Neural cell (in vitro differentiated cells): ENCODE results near the gene IGFL4. TPM values are rescaled to one million over a fixed set of nuclear protein-coding genes. Genes with fewer than 3 reads are reported as not detected.

Experiments
- H2AFZ ChIP-seq: fragments of 200-600, 300-800 bp; sonication (generic), shearing (Covaris generic); 2 replicates; pipeline ENCODE4 v1.6.0; 2014; ENCODE audit warnings: low read depth, mild to moderate bottlenecking, antibody characterized with exemption, low read length, moderate library complexity
- H3F3A ChIP-seq: fragments of 200-600 bp; shearing (Covaris generic); 2 replicates; pipeline ENCODE4 v1.6.1; 2016; ENCODE audit warnings: mild to moderate bottlenecking, moderate library complexity, mixed read lengths, antibody characterized with exemption, low read length; ENCODE audit not compliant: insufficient read depth, poor library complexity, severe bottlenecking
- H3K27ac ChIP-seq: fragments of 200-600, 300-800 bp; sonication (generic), shearing (Covaris generic); 2 replicates; pipeline ENCODE4 v1.5.1; 2014; ENCODE audit warnings: mild to moderate bottlenecking, low read length, moderate library complexity
- H3K27me3 ChIP-seq: fragments of 300-800, 200-600 bp; sonication (generic), shearing (Covaris generic); 2 replicates; pipeline ENCODE4 v1.6.0; 2014; ENCODE audit warnings: mild to moderate bottlenecking, low read depth, low read length, moderate library complexity; ENCODE audit not compliant: insufficient read depth
- H3K36me3 ChIP-seq: fragments of 300-800, 200-600 bp; sonication (generic), shearing (Covaris generic); 2 replicates; pipeline ENCODE4 v1.5.1; 2014; ENCODE audit warnings: mild to moderate bottlenecking, antibody characterized with exemption, low read length, moderate library complexity; ENCODE audit not compliant: insufficient read depth
- H3K4me2 ChIP-seq: fragments of 300-800, 200-600 bp; sonication (generic), shearing (Covaris generic); 2 replicates; pipeline ENCODE4 v1.6.0; 2014; ENCODE audit warnings: mild to moderate bottlenecking, low read length
- H3K4me3 ChIP-seq: fragments of 300-800, 200-600 bp; sonication (generic), shearing (Covaris generic); 2 replicates; pipeline ENCODE4 v1.5.1; 2014; ENCODE audit warnings: mild to moderate bottlenecking, low read length, moderate library complexity
- H3K79me2 ChIP-seq: fragments of 200-600 bp; shearing (Covaris generic); replicated peaks from 2 replicates; pipeline ENCODE4 v1.6.0; 2014; ENCODE audit warnings: mild to moderate bottlenecking, low read length, moderate library complexity; ENCODE audit not compliant: insufficient read depth
- H3K9ac ChIP-seq: fragments of 300-800, 200-600 bp; sonication (generic), shearing (Covaris generic); 2 replicates; pipeline ENCODE4 v1.6.1; 2016; ENCODE audit warnings: mild to moderate bottlenecking, low read length, mixed read lengths
- H3K9me2 ChIP-seq: fragments of 200-600 bp; shearing (Covaris generic); 2 replicates; pipeline ENCODE4 v1.6.1; 2016; ENCODE audit warnings: mild to moderate bottlenecking, low read length, mixed read lengths; ENCODE audit not compliant: insufficient read depth
- H3K9me3 ChIP-seq: fragments of 200-600, 300-800 bp; sonication (generic), shearing (Covaris generic); 2 replicates; pipeline ENCODE4 v1.6.1; 2016; ENCODE audit warnings: mild to moderate bottlenecking, mixed run types, low read length, moderate library complexity, mixed read lengths
- H4K20me1 ChIP-seq: fragments of 200-600 bp; shearing (Covaris generic); 2 replicates; pipeline ENCODE4 v1.6.1; 2016; ENCODE audit warnings: mild to moderate bottlenecking, mixed run types; ENCODE audit not compliant: insufficient read depth
- EP300 ChIP-seq: fragments of 450-650 bp; conservative IDR thresholded peaks from 2 replicates; pipeline ENCODE4 v1.6.1; 2014; ENCODE audit warnings: antibody characterized with exemption, mild to moderate bottlenecking, moderate library complexity; ENCODE audit not compliant: poor library complexity, severe bottlenecking
- EZH2 ChIP-seq: fragments of 200-600, 300-800 bp; shearing (Covaris generic), sonication (generic); IDR thresholded peaks from 2 replicates; pipeline ENCODE4 v1.6.1; 2014; ENCODE audit warnings: antibody characterized with exemption, low read length, borderline replicate concordance, mild to moderate bottlenecking; ENCODE audit not compliant: insufficient read depth, poor library complexity, severe bottlenecking
- MXI1 ChIP-seq: fragments of 450-650 bp; conservative IDR thresholded peaks from 2 replicates; pipeline ENCODE4 v1.6.1; 2014; ENCODE audit warnings: antibody characterized with exemption, mild to moderate bottlenecking; ENCODE audit not compliant: poor library complexity, severe bottlenecking
- POLR2AphosphoS5 ChIP-seq: IDR thresholded peaks from 2 replicates; pipeline ENCODE4 v1.6.1; 2012
- RAD21 ChIP-seq: fragments of 450-650 bp; conservative IDR thresholded peaks from 2 replicates; pipeline ENCODE4 v1.6.1; 2014; ENCODE audit warnings: antibody characterized with exemption, mild to moderate bottlenecking, moderate library complexity
- SMC3 ChIP-seq: fragments of 450-650 bp; conservative IDR thresholded peaks from 2 replicates; pipeline ENCODE4 v1.6.1; 2014; ENCODE audit warnings: antibody characterized with exemption, mild to moderate bottlenecking, moderate library complexity; ENCODE audit not compliant: poor library complexity
- TAF1 ChIP-seq: IDR thresholded peaks from 2 replicates; pipeline ENCODE4 v1.6.1; 2012; ENCODE audit warnings: low read depth
- polyA plus RNA-seq: library from polyadenylated mRNA; depleted of rRNA; stranded (reverse); fragments of >200 nt; gene quantifications from 2 replicates; pipeline ENCODE4 v1.2.3, GENCODE V29; 2014
- TF ChIP-seq, protein P1 (sequence below): IDR thresholded peaks from 2 replicates; pipeline ENCODE4 v1.6.1; 2012; ENCODE audit warnings: borderline replicate concordance
- TF ChIP-seq, protein P2 (sequence below): fragments of 450-650 bp; IDR thresholded peaks from 2 replicates; pipeline ENCODE4 v1.5.1; 2014; ENCODE audit warnings: antibody characterized with exemption, mild to moderate bottlenecking, moderate library complexity; ENCODE audit not compliant: poor library complexity, severe bottlenecking

IGFL4 gene
- polyA plus RNA-seq, 1 donor from 2014 or later = 5.2 TPM

DNA sequence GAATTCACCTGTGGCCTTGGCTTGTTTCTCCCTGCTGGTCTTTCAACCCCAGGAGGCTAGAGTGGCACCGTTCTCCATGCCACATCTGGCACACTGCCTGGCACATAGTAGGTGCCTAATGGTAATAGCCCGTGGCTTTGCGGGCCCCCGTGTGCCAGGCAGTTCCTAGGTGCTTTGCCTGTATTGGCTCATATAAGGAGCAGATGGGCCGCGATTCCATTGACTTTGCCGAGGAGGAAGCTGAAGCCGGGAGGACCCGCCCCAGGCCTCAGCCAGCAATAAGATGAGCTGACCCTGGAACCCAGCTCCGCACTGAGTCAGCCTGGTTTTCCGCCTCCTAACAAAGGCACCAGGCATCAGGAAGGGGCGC is 18.8 kb downstream of the IGFL4 start:
- Histone ChIP-seq H3K4me3 (no peak overlapping the region), H3K36me3 (no peaks in the 10 kb centered on the region)

DNA sequence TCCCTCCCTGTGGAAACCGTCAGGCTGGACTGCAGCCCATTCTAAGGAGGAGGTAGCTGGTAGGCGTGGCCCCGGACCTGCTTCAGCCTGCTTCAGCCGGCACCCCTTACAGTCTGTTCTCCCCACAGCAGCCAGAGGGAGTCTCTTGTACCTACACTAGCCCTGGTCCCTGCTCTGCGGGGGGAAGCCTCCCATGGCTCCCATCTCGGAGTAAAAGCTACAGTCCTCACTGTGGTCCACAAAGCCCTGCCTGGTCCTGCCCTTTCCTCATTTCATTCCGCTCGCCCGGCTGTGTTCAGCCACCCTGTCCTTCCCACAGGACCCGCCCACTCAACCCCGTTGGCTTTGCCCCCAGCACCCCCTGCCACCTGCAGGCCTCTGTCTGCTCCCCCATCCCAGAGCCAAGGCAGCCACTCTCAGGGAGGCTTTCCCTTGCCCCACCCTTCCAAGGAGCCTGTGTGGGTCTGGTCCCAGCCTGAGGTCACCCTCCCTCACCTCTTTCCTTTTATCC is 19.2 kb downstream of the IGFL4 start:
- H3K9me3 ChIP-seq = no peaks in the 10 kb centered on the region
- no peaks in the 10 kb centered on the region for H3K9me2 ChIP-seq
- H3K9ac ChIP-seq = no peak overlapping the region
- H3K27ac ChIP-seq = no peak overlapping the region
- no peaks in the 10 kb centered on the region for H3K79me2 ChIP-seq
- TF ChIP-seq TAF1 (no peak), MXI1 (no peak), POLR2AphosphoS5 (no peak), RAD21 (no peak), EZH2 (no peak), EP300 (no peak), SMC3 (no peak)
- TF ChIP-seq, protein P1, sequence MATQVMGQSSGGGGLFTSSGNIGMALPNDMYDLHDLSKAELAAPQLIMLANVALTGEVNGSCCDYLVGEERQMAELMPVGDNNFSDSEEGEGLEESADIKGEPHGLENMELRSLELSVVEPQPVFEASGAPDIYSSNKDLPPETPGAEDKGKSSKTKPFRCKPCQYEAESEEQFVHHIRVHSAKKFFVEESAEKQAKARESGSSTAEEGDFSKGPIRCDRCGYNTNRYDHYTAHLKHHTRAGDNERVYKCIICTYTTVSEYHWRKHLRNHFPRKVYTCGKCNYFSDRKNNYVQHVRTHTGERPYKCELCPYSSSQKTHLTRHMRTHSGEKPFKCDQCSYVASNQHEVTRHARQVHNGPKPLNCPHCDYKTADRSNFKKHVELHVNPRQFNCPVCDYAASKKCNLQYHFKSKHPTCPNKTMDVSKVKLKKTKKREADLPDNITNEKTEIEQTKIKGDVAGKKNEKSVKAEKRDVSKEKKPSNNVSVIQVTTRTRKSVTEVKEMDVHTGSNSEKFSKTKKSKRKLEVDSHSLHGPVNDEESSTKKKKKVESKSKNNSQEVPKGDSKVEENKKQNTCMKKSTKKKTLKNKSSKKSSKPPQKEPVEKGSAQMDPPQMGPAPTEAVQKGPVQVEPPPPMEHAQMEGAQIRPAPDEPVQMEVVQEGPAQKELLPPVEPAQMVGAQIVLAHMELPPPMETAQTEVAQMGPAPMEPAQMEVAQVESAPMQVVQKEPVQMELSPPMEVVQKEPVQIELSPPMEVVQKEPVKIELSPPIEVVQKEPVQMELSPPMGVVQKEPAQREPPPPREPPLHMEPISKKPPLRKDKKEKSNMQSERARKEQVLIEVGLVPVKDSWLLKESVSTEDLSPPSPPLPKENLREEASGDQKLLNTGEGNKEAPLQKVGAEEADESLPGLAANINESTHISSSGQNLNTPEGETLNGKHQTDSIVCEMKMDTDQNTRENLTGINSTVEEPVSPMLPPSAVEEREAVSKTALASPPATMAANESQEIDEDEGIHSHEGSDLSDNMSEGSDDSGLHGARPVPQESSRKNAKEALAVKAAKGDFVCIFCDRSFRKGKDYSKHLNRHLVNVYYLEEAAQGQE = no peak
- TF ChIP-seq, protein P2, sequence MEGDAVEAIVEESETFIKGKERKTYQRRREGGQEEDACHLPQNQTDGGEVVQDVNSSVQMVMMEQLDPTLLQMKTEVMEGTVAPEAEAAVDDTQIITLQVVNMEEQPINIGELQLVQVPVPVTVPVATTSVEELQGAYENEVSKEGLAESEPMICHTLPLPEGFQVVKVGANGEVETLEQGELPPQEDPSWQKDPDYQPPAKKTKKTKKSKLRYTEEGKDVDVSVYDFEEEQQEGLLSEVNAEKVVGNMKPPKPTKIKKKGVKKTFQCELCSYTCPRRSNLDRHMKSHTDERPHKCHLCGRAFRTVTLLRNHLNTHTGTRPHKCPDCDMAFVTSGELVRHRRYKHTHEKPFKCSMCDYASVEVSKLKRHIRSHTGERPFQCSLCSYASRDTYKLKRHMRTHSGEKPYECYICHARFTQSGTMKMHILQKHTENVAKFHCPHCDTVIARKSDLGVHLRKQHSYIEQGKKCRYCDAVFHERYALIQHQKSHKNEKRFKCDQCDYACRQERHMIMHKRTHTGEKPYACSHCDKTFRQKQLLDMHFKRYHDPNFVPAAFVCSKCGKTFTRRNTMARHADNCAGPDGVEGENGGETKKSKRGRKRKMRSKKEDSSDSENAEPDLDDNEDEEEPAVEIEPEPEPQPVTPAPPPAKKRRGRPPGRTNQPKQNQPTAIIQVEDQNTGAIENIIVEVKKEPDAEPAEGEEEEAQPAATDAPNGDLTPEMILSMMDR = no peak
- H4K20me1 ChIP-seq = no peaks in the 10 kb centered on the region
- H3K4me3 ChIP-seq = no peak overlapping the region
- H3K4me2 ChIP-seq = no peak overlapping the region
- H2AFZ ChIP-seq = no peak overlapping the region
- H3K36me3 ChIP-seq = no peaks in the 10 kb centered on the region
- no peaks in the 10 kb centered on the region for H3F3A ChIP-seq
- H3K27me3 ChIP-seq = peaks cover under 1% of the 10 kb centered on the region

More for the DNA sequence above, 18.8 kb downstream of the IGFL4 start:
- no peaks in the 10 kb centered on the region for H3K79me2 ChIP-seq
- H3K9me2 ChIP-seq = no peaks in the 10 kb centered on the region
- H3K9me3 ChIP-seq = no peaks in the 10 kb centered on the region
- H2AFZ ChIP-seq = no peak overlapping the region
- H3K9ac ChIP-seq = no peak overlapping the region
- H3K4me2 ChIP-seq = no peak overlapping the region
- no peaks in the 10 kb centered on the region for H4K20me1 ChIP-seq
- TF ChIP-seq RAD21 = no peak
- no peak for TF ChIP-seq EZH2
- TF ChIP-seq SMC3 = no peak
- no peak for TF ChIP-seq TAF1
- TF ChIP-seq, protein P1 = no peak
- no peak for TF ChIP-seq POLR2AphosphoS5
- TF ChIP-seq MXI1 = no peak
- no peak for TF ChIP-seq EP300
- TF ChIP-seq, protein P2 = no peak
- H3F3A ChIP-seq = no peaks in the 10 kb centered on the region
- H3K27ac ChIP-seq = no peak overlapping the region
- H3K27me3 ChIP-seq = no peaks in the 10 kb centered on the region
